ENCODE measurements around the gene HERC5.

The HERC5 gene

DNA sequence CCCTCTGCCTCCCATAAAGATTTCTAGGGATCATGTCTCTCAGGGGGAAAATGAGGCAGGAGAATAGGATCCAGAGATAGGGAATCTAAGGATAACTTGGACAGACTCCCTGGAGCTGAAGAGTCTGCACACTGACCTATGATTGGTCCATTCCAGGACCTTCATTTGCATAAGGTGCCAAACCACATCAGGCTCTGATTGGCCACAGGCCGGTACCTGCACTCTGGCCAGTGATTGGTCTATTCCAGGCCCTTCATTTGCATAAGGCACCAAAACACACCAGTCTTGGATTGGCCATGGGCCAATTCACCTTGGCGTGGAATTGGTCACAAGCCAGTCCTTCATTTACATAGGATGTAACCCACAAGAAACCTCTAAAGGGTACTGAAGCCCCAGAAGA is 4.0 kb upstream of the HERC5 start:
- no peak for DNase-seq (ENCODE audit: low read depth in 1 of 2, low spot score in 1 of 2)
- no peaks in the 10 kb centered on the region for H3K27me3 ChIP-seq (ENCODE audit: insufficient read depth, poor library complexity, severe bottlenecking)
- TF ChIP-seq POLR2AphosphoS5 (IDR thresholded peaks at IDR 0.05; ENCODE audit: low read depth) = no peak
- no peak for TF ChIP-seq SPI1 (IDR thresholded peaks at IDR 0.05; ENCODE audit: borderline replicate concordance, low read depth)
- no peak for TF ChIP-seq CTCF (IDR thresholded peaks at IDR 0.05; ENCODE audit: insufficient read depth, low read length)
- no peak for TF ChIP-seq GABPA (IDR thresholded peaks at IDR 0.05; ENCODE audit: low read depth)
- TF ChIP-seq REST (IDR thresholded peaks at IDR 0.05; ENCODE audit: insufficient replicate concordance, low read depth) = no peak
- no peak overlapping the region for H3K27ac ChIP-seq (replicated peaks)
- no peak overlapping the region for H3K4me3 ChIP-seq (replicated peaks; ENCODE audit: insufficient read depth, low read length)

- H3K27ac ChIP-seq (replicated peaks) = 0 out of 2 replicates have a peak overlapping the region, but pooled peaks have one; percentile 45
- H3K27me3 ChIP-seq (ENCODE audit: insufficient read depth, poor library complexity, severe bottlenecking) = no peaks in the 10 kb centered on the region
- no peak for TF ChIP-seq REST (IDR thresholded peaks at IDR 0.05; ENCODE audit: insufficient replicate concordance, low read depth)
- peak in 1 of 2 experiments; percentile 30 for DNase-seq (ENCODE audit: low read depth in 1 of 2, low spot score in 1 of 2)
- peak overlapping the region; percentile 73 for H3K4me3 ChIP-seq (replicated peaks; ENCODE audit: insufficient read depth, low read length)
Measured at GRCh38 chr4:88457307-88458103, 586 bp downstream of the HERC5 start.

- TF ChIP-seq CTCF (IDR thresholded peaks at IDR 0.05; ENCODE audit: insufficient read depth, low read length) (no peak), POLR2AphosphoS5 (IDR thresholded peaks at IDR 0.05; ENCODE audit: low read depth) (no peak)
- Histone ChIP-seq H3K27me3 (ENCODE audit: insufficient read depth, poor library complexity, severe bottlenecking) (no peaks in the 10 kb centered on the region), H3K27ac (replicated peaks) (no peak overlapping the region), H3K4me3 (replicated peaks; ENCODE audit: insufficient read depth, low read length) (no peak overlapping the region)
- peak in 1 of 2 experiments; percentile 11 for DNase-seq (ENCODE audit: low read depth in 1 of 2, low spot score in 1 of 2)
Measured at GRCh38 chr4:88458104-88458740, 1.3 kb downstream of the HERC5 start.

GRCh38 chr4:88465653-88466192 is 8.8 kb downstream of the HERC5 start:
- no peak for DNase-seq (ENCODE audit: low read depth in 1 of 2, low spot score in 1 of 2)
- Histone ChIP-seq H3K27me3 (ENCODE audit: insufficient read depth, poor library complexity, severe bottlenecking) (no peaks in the 10 kb centered on the region), H3K27ac (replicated peaks) (no peak overlapping the region), H3K4me3 (replicated peaks; ENCODE audit: insufficient read depth, low read length) (no peak overlapping the region)
- TF ChIP-seq SPI1 (IDR thresholded peaks at IDR 0.05; ENCODE audit: borderline replicate concordance, low read depth) (no peak), REST (IDR thresholded peaks at IDR 0.05; ENCODE audit: insufficient replicate concordance, low read depth) (no peak), GABPA (IDR thresholded peaks at IDR 0.05; ENCODE audit: low read depth) (no peak), POLR2AphosphoS5 (IDR thresholded peaks at IDR 0.05; ENCODE audit: low read depth) (no peak), CTCF (IDR thresholded peaks at IDR 0.05; ENCODE audit: insufficient read depth, low read length) (no peak)
